Sigmoid colon (tissue), 4 donors: ENCODE measurements around the gene JMJD7.

Experiments used
- EP300 ChIP-seq, 4 donors: sonication (generic); formaldehyde crosslinking; IDR thresholded peaks; one replicate each; pipeline ENCODE4 v1.6.1; 2017; ENCODE audit warnings: antibody characterized with exemption in 4 of 4
- POLR2A ChIP-seq, 2 donors: fragments of 450-650 bp; IDR thresholded peaks; one replicate each; pipeline ENCODE4 v1.6.1; 2016; ENCODE audit warnings: antibody characterized with exemption in 2 of 2, mild to moderate bottlenecking in 2 of 2, moderate library complexity in 2 of 2
- POLR2AphosphoS5 ChIP-seq, 4 donors: sonication (generic); formaldehyde crosslinking; IDR thresholded peaks; one replicate each; pipeline ENCODE4 v1.6.1; 2017; ENCODE audit warnings: antibody characterized with exemption in 4 of 4
- TF ChIP-seq, protein P1 (sequence below), 4 experiments: fragments of 450-650 bp in 3 of 4; fragments of 200-600 bp in 1 of 4; IDR thresholded peaks; one replicate each; pipeline ENCODE4 v1.5.1; 2016 to 2019; ENCODE audit warnings: antibody characterized with exemption in 4 of 4, mild to moderate bottlenecking in 3 of 4, moderate library complexity in 2 of 4

DNA sequence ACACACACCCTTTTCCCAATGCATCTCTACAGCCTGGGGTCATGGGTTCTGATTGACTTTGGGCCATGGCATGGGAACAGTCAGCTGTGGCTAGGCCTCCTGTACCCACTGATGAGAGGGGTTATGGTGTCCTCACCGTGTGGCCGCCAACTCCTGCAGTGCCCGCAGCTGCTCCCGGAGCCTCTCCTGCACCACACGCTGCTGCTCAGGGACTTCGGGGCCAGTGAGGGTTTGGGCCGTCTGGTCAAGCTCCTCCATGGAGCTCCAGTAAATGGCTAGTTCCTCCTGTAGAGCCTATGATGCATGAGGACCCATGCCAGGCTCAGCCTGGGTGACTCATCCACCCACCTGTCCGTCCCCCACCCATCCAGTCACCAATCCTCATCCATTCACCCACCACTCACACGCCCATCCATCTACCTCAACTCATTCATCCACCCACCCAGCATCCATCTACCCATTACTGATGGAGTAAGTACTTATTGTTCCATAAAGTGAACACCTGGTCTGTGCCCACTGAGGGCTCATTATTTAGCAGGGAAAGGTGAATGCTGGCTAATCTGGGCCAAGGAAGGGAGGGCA, 44.4 kb downstream of the JMJD7 start:
- no peak for TF ChIP-seq POLR2A (IDR thresholded peaks at IDR 0.05)
- TF ChIP-seq, protein P1, sequence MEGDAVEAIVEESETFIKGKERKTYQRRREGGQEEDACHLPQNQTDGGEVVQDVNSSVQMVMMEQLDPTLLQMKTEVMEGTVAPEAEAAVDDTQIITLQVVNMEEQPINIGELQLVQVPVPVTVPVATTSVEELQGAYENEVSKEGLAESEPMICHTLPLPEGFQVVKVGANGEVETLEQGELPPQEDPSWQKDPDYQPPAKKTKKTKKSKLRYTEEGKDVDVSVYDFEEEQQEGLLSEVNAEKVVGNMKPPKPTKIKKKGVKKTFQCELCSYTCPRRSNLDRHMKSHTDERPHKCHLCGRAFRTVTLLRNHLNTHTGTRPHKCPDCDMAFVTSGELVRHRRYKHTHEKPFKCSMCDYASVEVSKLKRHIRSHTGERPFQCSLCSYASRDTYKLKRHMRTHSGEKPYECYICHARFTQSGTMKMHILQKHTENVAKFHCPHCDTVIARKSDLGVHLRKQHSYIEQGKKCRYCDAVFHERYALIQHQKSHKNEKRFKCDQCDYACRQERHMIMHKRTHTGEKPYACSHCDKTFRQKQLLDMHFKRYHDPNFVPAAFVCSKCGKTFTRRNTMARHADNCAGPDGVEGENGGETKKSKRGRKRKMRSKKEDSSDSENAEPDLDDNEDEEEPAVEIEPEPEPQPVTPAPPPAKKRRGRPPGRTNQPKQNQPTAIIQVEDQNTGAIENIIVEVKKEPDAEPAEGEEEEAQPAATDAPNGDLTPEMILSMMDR (IDR thresholded peaks at IDR 0.05), result no peak
- TF ChIP-seq EP300 (IDR thresholded peaks at IDR 0.05), result no peak
- no peak for TF ChIP-seq POLR2AphosphoS5 (IDR thresholded peaks at IDR 0.05)
